Measurements from ENCODE around the gene KCNK17.

KCNK17 gene

DNA sequence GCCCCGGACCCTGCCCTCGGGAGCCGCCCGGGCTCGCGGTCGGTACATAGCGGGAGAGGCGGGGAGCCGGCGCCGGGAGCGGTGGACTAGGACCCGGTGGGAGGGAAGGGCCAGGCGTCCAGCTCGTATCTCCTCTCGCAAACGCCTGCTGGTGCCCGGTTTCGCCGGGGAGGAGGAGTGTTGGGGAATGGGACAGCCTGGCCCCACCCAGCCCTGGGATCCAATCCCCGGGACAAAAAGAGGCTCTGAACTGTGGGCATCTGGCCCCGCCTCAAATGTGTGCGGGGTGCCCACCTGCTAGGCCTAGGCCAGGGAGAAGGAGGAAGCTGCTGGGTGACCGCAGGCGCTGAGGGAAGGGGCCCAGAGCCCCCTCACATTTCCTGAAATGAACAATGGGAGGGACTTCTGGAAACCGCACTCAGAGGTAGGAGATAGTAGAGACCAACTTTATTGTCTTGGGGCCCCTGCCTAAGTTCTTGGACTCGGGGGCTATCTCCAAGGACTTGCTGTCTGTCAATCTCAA lies at the start of gene KCNK17:
KCNK17 (minus strand) TSS at position 147 of the 523 bp plus-strand sequence; CDS start at position 48, 99 bp downstream.
- DNase-seq (ENCODE audit: low read depth in 2 of 2) = no peak

DNA sequence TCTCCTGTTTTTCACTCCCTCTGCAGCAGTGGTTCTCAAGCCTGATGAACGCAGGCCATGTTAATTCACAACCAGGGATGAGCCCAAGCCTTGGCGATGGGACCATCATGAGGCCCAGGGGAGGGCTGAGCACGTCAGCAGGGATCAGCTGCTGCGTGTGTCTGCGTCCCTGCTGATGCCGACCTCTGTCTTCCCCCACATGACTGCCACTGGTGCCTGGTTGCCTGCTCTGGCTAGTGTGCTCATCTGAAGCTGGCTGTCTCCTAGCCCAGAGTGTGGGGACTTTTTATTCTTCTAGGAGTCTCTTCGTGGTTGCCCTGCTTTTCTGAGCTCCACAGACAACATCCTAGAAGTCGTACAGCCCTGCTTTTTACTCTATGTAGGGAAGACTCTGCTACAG lies 49.1 kb upstream of the KCNK17 start:
- no peak for DNase-seq (ENCODE audit: low read depth in 2 of 2)

- DNase-seq (ENCODE audit: low read depth in 2 of 2) = no peak
Measured at GRCh38 chr6:39362487-39362865, 48.3 kb upstream of the KCNK17 start.

GRCh38 chr6:39361657-39362486 lies 47.7 kb upstream of the KCNK17 start:
- peak; percentile 13 to 17 for DNase-seq (ENCODE audit: low read depth in 2 of 2)

DNA sequence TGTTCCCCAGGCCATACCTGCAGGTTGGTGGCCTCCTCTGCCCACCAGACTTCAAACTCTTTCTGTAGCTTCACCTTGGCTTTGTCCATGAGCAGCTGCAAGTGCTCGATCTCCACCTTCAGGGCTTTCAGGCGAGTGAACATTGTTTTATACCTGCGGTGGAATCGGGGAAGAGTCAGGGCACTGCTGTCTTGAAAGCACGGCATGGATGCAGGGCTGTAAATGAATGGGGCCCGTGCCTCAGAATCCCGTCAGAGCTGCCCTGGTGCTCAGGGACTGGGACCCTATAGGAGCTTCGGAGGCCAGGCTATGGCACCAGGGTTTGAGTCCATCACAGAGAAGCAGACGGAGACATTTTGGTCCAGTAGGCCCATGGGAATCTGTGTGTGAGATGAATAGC lies 46.2 kb upstream of the KCNK17 start:
- no peak for DNase-seq (ENCODE audit: low read depth in 2 of 2)

- DNase-seq (ENCODE audit: low read depth in 2 of 2) = peak; percentile 13 to 21
Measured at GRCh38 chr6:39357998-39358686, 43.9 kb upstream of the KCNK17 start.

- DNase-seq (ENCODE audit: low read depth in 2 of 2) = no peak
Measured at GRCh38 chr6:39353698-39354315, 39.6 kb upstream of the KCNK17 start.

- no peak for DNase-seq (ENCODE audit: low read depth in 2 of 2)
Measured at GRCh38 chr6:39350723-39351505, 36.7 kb upstream of the KCNK17 start.

DNA sequence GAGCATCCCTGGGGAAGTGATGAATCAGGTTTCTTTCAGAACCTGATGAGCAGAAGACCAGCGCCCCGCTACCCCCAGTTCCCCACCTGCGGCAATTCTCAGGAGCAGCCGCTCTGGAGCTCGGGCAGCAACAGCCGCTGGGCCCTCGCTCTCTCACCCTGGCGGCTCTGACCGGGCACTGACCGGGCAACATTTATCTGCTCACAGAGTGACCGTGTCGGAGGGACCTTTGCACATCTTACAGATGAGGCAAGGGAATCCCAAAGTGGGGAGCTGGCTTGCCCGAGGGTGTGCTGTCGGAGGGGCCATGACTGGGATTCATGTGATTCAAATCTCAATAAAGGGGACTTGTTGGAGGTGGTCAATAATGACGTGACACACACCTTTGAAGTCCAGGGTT lies 34.5 kb upstream of the KCNK17 start:
- DNase-seq (ENCODE audit: low read depth in 2 of 2) = no peak

DNA sequence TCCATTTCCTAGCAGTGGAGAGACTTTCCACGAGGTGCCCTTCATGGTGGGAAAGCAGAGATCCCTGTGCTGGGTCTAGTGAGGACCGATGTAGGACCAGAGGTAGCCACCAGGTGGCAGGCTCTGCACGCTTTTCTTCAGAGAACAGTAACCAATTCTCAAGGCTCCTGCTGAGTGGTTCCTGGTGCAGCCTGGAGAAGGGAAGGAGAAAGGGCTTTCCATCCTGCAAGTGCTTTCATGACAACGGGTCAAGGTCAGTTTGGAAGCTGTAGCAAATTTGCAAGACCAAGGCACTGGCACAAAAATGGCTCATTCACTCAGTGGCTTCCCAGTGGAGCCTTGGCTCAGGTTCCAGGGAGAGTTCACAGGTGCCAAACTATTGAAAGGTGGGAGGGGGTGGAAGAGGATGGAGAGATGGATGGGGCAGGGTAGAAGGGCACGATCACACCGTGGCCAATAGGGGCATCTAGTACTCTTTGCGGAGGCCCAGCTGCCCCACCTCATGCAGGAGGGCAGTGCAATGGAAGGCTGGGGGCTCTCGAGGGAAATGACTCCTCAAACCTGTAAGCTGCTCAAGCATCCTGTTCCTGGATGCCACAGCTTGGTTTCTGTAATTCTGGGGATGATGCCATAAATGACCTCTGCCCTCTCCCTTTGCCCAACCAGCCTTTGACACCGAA lies 33.8 kb upstream of the KCNK17 start:
- DNase-seq (ENCODE audit: low read depth in 2 of 2) = peak; percentile 15 to 17

- no peak for DNase-seq (ENCODE audit: low read depth in 2 of 2)
Measured at GRCh38 chr6:39347206-39347605, 33.0 kb upstream of the KCNK17 start.

GRCh38 chr6:39344821-39345280 lies 30.6 kb upstream of the KCNK17 start:
- DNase-seq (ENCODE audit: low read depth in 2 of 2) = no peak

GRCh38 chr6:39343396-39343870 lies 29.2 kb upstream of the KCNK17 start:
- no peak for DNase-seq (ENCODE audit: low read depth in 2 of 2)

GRCh38 chr6:39342692-39343395 lies 28.6 kb upstream of the KCNK17 start:
- no peak for DNase-seq (ENCODE audit: low read depth in 2 of 2)

DNA sequence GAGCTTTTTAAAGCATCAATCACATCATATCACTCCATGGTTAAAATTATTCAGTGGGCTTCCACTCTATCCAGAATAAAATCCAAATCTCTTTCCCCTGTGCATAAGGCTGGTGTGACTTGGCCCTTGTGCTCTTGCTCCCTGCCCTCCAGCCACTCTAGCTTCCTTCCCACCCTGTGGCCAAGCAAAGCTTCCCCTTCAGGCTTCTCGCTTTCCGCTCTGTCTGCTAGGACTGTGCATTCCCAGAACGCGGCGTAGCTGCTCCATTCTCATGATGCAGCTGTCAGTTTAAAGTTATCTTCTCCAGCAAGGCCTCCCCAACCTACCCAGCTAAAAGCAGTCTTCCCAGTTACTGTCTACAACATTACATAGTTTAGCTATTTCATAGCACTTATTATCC lies 27.7 kb upstream of the KCNK17 start:
- no peak for DNase-seq (ENCODE audit: low read depth in 2 of 2)

DNA sequence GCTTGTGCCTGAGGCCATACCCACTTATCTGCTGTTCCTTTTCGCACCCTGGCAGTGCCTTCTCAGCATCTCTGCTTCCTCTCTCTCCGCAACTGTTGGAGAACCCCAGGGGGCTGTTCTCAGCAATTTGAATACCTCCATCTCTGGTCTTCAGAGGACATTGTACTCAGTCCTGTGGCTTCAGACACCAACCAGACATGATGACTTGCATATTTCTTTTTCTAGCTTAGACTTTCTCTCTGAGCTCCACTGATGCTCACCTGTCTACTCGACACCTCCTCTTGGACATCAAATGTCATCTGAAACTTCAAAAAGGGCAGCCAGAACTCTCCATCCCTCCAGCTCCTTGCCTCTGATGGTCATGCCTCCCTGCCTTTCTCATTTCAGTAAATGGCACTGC lies 27.1 kb upstream of the KCNK17 start:
- DNase-seq (ENCODE audit: low read depth in 2 of 2) = no peak

- no peak for DNase-seq (ENCODE audit: low read depth in 2 of 2)
Measured at GRCh38 chr6:39339868-39340550, 25.8 kb upstream of the KCNK17 start.

DNA sequence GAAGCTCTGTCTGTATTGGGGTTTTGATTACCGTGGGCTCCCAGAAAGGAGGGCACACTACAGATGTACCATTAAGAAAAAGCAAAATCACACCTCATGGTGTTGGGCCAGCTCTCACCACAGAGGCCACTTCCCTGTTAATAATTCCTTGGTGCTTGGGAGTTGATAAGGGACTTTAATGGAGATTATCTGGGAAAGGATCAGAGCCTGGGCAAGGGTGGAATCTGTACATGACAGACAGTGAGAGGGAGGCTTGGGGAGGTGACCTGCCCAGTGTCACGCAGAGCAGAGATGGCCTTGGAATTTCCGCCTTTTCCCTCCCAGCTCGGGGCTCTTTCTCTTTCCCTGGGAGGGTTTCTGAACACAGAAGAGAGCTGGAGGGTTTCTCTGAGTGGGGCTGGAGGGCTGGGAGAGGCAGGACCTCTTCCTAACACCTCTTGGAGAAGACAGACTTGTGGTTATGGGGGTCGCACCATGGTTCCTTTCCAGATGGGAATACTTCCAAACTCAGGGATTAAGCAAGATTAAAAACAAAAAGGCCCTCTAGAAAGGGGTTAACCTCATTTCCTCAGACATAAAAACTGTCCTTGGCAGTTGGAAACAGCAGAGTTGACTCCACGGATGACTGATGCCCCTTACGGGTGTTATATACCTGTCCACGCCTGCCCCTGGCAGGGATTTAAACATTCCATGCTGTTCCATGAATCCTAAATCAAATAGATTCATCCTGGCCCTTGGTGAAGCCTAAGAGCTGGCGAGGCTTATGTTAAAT lies 25.1 kb upstream of the KCNK17 start:
- no peak for DNase-seq (ENCODE audit: low read depth in 2 of 2)

DNA sequence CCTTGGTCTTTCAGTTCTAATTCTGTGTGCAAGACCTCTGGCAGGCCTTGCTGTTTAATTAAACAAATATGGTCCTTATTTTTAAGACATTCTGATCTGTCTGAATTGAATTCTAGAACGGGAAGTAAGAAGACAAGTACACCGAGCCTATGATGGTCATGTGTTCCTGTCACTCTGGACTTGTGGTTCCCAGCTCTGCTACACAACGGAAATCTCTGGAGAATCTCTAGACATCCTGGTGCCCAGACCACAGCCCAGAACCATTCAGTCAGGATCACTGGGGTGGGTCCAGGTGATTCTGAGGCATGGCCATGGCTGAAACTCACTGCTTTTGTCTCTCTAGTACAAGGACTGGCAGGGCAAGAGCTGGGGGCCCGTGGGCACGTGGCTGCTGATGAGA lies 24.2 kb upstream of the KCNK17 start:
- DNase-seq (ENCODE audit: low read depth in 2 of 2) = no peak

Measured in fibroblast of skin of left biceps (primary cell).